Activated CD8-positive, alpha-beta memory T cell treated with anti-CD3 and anti-CD28 coated beads, Interleukin-2, amount 50 U/mL, for 48 hours (primary cell): ENCODE data around the gene TIRAP.

Experiments used
- DNase-seq: peaks from one replicate; pipeline ENCODE4 v3.0.0-alpha.2; 2020

Gene TIRAP

DNA sequence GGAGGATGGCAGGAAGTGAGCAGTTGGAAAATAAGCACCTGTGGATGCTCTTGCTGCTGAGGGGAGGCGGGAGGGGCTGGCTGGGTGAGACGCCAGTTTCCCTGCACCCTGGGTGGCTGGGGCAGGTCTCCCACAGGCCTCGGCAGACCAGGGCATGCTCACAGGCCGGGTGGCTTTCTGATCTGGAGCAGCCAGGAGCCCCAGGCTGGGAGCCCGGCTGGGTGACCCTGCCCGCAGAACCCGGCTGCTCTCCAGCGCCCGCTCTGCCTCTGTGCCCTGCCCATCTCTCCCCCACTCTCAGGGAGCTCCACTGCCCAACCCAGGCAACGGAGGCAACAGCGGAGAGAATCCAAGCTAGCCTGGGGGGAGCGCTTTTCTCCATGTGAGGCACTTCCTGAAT, 45.6 kb downstream of the TIRAP start:
- no peak for DNase-seq

DNA sequence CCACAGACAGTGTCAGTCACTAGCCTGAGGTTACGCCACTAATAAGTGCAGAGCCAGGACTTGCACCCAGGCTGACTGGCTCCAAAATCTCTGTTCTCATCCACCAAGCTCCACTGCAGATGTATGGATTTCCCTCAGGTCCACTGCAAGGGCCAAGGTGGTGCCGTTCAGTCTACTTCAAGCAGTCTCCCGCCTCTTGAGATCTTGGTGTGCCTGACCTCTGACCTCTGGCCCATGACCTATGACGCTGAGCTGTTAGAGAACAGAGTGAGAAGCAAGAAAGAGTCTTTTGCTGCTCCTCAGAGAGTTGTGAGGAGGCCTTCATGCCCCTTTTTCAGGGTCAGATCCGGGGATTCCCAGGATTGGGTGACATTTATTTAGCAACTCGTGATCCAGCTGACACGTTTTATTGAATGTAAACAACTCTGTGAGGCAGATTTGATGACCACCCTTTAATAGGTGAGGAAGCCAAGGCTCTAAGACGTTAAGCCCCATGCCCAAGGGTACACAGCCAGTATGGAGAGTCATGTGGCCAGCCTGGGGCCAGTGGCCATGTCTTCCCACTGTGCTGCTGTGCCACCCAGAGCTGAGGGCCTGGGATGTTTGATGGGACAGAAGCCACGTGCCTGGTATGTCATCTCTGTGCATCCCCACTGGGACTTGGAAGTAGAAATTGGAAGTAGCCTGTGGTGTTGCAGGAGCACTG, 46.2 kb downstream of the TIRAP start:
- no peak for DNase-seq

DNA sequence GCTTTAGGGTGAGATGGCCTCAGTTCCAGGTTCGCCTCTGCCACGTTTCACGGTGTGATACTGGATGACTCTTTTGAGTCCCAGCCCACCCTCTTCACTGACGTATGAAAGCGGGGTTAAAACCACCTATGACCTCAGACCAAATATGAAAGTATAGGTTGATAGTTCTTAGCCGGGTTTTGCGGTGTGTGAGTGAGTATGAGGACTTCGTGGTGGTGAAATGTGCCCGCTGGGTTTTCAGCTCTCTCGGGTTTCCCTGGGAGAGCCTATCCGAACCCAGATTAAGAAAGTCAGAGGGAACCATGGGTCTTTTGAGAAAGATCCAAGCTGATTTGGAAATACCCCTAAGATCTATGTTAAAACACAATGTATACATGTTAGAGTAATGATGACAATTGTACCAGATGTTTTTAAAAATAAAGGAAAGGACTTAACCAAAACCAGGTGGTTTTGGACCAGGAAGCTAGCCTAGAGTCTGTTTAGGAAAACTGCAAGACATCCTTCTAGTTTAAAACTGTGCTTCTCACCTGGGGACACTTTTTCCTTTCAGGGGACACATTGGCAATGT, 46.8 kb downstream of the TIRAP start:
- DNase-seq = no peak

DNA sequence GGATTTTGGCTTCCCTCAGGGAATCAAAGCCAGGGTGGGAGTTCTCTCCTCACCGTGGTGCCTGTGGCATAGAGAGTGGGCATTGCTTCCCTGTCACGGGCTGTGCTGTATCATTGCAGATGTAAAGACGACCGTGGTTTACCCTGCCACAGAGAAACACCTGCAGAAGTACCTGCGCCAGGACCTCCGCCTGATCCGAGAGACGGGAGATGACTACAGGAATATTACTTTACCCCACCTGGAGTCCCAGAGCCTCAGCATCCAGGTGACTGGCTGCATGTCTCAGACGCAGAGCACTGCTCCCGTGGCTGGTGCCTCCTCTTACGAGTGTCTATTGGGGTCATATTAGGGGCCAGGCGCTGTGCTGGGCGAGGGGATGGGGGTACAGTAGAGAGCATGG, 48.4 kb downstream of the TIRAP start:
- DNase-seq = no peak

DNA sequence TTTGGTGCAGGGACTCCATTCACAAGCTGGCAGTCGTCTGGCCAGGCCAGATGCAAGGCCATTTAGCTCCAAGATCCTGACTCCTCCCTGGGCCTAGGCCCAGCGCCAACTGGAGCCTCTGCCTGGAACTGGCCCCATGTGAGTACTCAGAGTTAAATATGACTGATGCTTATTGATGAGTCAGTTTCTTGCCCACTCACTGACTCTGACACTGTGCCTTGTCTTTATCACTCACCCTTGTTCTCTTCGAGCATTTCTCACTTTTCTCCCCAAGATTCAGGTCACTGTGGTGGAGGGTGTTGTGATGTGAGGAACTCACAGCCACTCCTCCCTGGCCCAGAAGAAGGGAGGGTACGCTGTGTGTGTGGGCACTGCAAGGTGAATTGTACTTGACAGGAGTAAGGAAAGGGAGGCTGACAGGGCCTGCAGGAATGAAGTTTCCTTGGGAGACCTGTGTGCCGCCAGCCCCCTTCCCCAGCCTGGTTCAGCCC, 49.4 kb downstream of the TIRAP start:
- DNase-seq = peak; percentile 64

DNA sequence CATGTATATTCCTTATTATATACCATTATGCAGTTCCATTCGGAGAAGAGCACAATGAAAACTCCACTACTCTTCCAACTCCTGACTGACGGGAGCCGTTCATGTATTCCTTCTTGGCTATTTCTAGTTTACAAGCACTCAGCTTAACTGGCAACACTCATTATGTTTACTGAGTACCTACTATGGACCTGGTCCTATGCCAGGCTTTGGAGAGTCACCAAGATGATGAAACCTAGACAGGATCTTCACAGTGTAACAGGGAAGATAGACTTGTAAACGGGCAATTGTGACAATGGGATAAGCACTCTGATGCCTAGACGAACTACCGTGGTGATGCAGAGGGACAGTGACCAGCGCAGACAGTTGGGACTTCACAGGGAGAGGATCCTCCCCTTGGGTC, 50.2 kb downstream of the TIRAP start:
- DNase-seq = no peak

DNA sequence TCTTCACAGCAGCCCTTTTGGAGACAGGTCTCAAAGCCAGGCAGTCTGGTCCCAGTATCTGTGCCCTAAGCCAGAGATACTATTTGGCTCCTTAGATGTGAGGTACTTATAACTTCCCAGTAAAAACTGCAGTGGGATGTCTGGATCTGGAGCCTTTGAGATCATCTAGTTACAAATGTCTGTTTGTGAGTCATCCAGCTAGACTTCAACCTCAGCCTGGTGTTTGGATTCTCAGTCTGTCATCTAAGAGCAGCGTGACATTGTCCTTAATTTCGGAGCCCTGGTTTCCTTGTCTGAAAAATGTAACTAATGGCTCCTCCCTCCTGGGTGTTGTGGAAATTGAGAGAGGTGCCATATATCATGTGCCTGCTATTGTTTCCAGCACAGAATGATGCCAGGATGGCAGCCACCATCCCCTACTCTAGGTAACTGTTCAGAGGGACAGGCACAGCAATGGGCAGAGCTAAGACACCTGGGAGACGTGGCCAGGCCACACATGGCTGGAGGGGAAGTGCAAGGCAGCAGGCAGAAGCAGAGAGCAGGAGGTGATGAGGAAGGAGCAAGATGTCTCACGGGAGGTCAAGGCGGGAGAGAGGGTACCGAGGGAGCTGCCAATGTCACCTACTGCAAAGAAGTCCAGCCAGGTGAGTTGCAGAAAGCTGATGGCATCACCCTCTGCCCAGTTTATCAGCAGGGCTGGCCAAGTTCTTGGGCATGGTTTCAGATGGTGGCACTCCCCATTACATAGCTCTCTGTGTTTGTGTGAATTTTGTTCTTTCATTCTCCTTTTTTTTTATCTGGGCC, 52.0 kb downstream of the TIRAP start:
- DNase-seq = no peak

DNA sequence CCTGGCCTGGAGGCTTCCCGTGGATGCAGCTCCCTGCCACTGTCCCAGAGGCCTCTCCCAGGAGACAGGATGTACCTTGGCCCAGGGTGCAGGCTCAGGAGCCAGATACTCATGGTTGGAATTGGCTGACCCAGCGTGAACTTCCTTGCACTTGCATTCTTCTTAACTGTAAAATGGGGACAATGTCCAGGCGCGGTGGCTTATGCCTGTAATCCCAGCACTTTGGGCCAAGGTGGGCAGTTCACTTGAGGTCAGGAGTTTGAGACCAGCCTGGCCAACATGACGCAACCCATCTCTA, 52.5 kb downstream of the TIRAP start:
- no peak for DNase-seq

DNA sequence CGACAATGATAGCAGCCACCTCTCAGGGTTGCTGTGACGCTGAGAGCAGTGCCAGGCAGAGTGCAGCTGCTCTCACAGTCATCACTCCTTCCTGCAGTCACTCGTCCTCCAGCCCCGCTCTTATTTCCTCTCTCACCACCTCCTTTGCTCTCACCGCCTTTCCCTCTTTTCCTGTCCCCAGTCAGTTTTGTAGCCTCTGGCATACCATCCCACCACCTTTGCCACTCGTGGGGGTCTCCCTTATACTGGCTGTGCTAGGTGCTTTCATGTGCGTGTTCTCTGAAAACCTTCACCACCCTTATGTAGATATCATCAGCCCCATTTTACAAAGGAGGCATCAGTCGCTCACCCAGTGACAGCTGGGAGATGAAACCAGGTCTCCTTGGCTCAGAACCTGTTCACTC, 53.2 kb downstream of the TIRAP start:
- no peak for DNase-seq

DNA sequence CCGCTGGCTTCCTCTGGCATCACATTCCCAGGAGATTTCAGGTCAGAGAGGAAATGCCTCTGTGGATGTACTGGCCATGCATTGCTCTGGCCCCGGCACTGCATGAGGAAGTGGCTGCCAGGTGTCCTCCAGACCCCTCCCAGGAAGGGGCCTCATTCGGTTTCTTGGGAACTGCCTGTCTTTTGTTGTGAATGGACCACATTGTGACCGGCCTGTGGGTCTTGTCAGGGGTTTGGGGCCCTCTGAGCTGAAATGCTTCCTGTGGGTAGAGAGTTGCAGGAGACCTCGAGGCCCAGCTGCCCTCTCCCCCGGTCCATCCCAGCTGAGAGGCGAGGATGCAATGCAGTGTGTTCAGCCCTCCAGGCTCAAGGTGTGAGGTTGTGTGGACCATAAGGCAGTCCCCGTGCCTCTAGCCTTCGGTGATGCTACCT, 53.8 kb downstream of the TIRAP start:
- DNase-seq = no peak

DNA sequence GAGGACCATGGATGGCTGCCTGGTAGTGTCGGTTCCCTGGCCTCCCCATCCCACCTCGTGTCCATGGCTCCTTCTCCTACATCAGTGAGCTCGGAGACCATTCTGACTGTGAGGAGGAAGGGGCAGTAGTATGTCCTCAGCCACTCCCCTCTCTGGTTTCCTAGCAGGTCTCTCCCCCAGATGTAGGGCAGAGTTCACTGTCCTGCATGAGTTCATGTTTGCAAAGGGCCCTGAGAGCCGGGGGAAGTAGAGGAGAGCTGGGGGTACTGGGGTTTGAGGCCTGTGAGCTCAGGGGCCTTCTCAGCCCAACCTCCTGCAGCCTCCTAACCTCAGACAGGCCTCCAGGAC, 54.2 kb downstream of the TIRAP start:
- no peak for DNase-seq

DNA sequence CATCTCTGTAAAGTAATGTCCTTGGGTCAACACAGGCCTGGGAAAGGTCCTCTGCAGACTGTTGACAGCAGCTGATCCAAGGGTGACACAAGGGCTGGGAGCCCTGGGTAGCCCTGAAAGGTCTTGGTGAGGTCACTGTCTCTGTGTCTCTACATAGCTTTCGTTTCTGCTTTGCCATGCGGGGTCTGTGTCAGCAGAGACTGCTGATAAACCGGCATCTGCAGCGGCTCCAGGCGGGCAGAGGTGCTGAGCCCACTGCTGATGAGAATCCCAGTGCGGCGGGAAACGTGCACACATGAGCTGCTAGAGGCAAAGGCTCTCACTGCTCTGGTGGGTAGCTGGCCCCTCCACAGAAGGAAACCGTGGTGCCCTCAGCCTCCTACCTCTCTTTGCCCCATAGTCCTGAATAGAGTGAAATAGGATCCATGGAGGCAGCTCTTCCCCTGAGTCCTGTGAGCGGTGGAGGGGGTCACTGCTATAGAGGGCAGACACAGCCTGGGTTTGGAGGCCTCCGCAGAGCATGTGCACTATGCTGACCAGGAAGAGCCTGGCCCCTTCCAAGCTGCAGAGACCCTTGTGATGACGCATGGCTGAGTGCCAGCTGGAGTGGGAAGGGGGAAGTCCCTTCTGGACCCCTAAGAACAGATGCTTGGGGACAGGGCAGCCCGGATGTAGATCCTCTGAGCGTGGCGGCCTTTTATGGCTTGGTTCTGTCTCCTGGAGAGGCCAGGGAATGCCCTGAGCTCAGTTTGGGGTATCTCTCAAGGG, 54.8 kb downstream of the TIRAP start:
- DNase-seq = no peak

DNA sequence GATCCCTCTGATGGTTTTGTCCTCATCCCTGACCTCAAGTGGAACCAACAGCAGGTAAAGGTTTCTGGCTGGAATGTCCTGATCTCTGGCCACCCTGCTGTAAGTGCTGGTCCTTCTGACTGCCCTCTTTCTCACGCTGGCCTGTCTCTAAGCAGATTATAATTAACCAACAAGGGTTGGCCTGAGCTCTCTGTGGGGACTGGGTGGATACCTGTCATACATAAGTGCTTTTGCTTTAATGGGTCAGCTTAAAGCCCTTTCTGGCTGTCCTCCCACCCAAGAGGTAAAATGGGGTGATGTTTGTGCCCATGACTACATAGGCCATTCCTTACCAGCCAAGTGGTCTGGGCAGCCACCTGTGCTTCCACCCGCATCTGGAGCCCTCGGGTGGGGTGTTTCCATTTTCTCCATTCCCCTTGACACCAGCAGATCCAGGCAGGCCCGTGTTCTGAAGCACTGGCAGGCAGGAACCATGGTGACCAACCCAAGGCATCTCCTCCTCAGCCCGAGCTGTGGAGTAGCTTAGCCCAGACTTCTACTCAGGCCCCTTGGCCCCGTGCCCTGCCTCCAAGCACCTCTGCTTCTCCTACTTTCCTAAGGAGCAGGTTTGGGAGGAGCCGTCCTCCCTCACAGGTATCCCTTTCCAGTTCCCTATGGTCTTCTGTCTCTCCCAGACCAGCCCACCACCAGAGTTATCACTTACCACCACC, 55.6 kb downstream of the TIRAP start:
- DNase-seq = no peak

DNA sequence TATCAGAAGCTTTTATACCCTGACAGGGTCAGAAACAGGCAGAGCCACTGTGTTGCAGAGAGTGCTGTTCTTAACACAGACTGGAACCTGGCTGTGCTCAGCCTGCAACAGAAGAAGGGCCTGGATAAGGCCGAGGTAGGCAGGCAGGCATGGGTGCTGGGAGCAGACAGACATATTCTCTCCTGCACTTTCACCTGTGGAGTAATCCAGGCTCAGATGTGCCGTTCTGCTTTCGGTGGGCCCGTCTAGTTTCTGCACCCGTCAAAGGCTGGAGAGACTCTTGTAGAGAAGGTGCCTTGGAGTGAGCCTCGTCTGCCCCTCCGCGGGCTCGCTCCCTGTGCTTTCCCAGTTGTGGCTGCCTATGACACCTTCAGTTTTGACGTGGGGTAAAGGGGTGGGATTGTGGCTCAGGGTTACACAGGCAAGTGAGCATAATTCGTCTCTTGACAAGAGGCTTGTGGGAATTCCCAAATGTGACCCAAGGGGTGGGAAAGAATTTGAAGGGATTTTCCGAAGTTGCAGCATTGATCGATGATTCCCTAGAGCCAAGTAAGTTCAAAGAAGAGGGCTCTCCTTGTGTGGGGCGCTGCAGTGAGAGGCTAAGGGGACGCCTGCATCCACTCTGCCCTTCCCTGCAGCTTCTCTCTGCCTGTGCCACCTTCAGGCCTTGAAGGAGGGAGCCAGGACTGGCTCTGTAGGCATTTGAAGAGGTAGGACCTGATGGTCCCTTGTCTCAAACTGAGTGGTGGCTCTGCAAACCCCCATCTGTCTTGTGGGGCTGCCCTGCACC, 56.4 kb downstream of the TIRAP start:
- DNase-seq = no peak

DNA sequence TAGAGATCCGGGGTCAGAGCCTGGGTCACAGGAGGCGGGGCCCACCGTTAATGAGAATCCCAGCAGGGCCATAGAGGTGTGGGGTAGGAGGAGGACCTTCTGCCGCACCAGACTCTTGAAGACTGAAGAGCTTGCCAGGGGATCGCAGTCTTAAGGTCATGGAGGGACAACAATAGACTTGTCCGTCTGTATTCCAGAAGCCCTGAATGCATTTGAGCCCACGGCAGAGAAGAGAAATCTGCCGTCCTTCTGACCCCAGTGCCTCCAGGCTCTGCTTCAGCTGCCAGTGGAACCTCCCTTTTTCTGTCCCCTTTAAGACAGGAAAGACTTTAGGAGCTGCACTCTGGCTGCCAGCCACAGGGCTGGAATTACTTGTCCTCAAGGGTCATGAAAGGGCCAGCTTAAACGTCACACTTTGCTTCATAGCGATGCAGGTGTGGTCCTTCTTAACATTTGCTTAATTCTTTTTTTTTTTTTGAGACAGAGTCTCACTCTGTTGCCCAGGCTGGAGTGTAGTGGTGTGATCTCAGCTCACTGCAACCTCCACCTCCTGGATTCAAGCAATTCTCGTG, 57.1 kb downstream of the TIRAP start:
- DNase-seq = no peak

DNA sequence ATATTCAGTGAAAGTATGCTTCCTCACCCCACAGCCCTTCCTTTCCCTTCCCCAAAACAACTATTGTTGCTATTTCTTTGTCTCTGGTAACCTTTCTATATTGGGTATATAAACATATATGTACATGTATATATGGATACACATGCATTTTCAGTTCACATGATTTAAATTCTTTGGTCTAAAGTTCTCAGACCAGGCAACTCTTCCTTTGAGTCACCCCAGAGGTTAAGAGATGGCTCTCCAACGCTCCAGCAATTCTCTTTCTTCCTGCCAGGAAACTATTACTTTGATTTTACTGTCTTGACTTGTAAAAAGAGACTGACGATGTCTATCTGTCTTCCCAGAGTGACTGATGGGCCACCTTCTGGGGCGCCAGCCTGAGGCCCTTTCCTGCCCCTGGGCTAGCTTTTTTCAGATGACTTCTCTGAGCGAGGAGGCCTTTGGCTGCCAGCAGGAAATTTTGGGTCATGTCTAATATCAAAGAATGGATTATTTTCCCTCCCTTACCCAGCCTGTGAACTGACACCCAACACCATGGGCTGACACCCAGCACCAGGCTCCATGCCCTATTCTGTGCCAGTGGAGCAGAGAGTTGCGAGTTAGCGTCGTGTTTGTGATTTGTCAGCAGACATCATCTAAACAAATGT, 58.2 kb downstream of the TIRAP start:
- DNase-seq = no peak

DNA sequence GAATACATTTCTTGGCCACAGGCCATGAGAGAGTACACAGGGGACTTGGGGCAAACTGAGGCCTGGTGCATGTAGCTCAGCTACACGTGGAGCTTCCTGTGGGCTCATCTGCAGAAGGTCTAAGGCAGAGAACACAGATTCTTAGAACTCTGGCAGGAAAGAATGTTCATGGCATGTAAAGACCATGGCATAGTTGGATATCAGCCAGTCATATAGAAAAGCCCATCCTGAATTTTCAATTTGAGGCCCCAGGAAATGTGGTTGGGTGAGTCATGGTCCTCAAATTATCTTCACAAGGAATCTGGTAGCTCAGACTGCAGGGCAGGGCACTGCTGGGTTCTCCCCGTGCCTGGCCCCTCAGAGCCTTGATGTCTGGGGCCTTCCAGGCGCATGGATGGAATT, 58.9 kb downstream of the TIRAP start:
- DNase-seq = no peak

DNA sequence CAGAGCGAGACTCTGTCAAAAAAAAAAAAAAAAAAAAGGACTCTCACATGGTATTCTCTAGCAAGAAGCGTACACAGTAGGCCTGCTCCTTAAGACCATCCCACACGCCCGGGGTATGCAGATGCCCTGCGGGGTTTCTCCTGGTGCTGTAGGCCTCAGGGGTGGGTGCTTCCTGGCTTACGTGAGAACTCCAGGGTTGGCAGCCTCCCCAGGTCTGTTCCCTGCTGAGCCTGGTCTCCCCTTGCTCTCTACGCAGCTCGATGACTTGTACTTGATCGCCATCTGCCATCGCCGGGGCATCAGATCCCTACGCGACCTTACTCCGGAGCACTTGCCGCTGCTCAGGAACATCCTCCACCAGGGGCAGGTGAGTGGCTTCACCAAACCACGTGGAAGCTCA, 60.2 kb downstream of the TIRAP start:
- no peak for DNase-seq
